PC-3 (cell line): ENCODE measurements around the gene PRKCE. TPM values are rescaled to one million over a fixed set of nuclear protein-coding genes. Genes with fewer than 3 reads are reported as not detected.

Source experiments
- ATAC-seq: fragments of 200-7000 bp; cut with Tn5 transposase; 2 replicates; pipeline ENCODE4 v1.9.1; 2020; ENCODE audit warnings: mild to moderate bottlenecking, moderate library complexity
- BruUV-seq: library from RNA; stranded (reverse); fragments of 400-500 nt; replicated peaks from 2 replicates; lab custom pipeline; 2021; lab: Mats Ljungman, UMichigan
- CTCF ChIA-PET: fragments of 300-600 bp; sonication (Branson Sonifier 250); formaldehyde crosslinking; loops from one replicate; lab custom pipeline; 2022; ENCODE audit warnings: antibody characterized with exemption; lab: Charles Lee
- POLR2A ChIA-PET: fragments of 300-600 bp; sonication (Branson Sonifier 250); formaldehyde crosslinking; loops from one replicate; lab custom pipeline; 2022; ENCODE audit warnings: antibody characterized with exemption; ENCODE audit not compliant: unreplicated experiment; lab: Charles Lee
- DNase-seq: peaks from one replicate; pipeline ENCODE4 v3.0.0-alpha.2; 2015
- H2AFZ ChIP-seq: fragments of 300-600 bp; sonication (generic); 2 replicates; pipeline ENCODE4 v1.6.0; 2016; ENCODE audit warnings: antibody characterized with exemption, low read length
- H3F3A ChIP-seq: fragments of 300-600 bp; sonication (generic); one replicate; pipeline ENCODE4 v1.6.0; 2017; ENCODE audit warnings: antibody characterized with exemption, low read length, control low read depth, mild to moderate bottlenecking; ENCODE audit not compliant: unreplicated experiment
- H3K27ac ChIP-seq: fragments of 300-600 bp; sonication (generic); 2 replicates; pipeline ENCODE4 v1.5.1; 2016; ENCODE audit warnings: mild to moderate bottlenecking, low read length
- H3K27me3 ChIP-seq: fragments of 300-600 bp; sonication (generic); 2 replicates; pipeline ENCODE4 v1.6.1; 2016; ENCODE audit warnings: low read length, mixed read lengths
- H3K36me3 ChIP-seq: fragments of 300-600 bp; sonication (generic); 2 replicates; pipeline ENCODE4 v1.6.1; 2016; ENCODE audit warnings: low read depth, mixed run types, low read length, mixed read lengths
- H3K4me1 ChIP-seq: fragments of 300-600 bp; sonication (generic); 2 replicates; pipeline ENCODE4 v1.5.1; 2016; ENCODE audit warnings: low read length; ENCODE audit not compliant: insufficient read depth
- H3K4me2 ChIP-seq: fragments of 300-600 bp; sonication (generic); 2 replicates; pipeline ENCODE4 v1.6.0; 2016; ENCODE audit warnings: low read length
- H3K4me3 ChIP-seq: fragments of 300-600 bp; sonication (generic); 2 replicates; pipeline ENCODE4 v1.5.1; 2016; ENCODE audit warnings: mild to moderate bottlenecking, low read length, mixed read lengths
- H3K79me2 ChIP-seq: fragments of 300-600 bp; sonication (generic); 2 replicates; pipeline ENCODE4 v1.6.1; 2017; ENCODE audit warnings: low read length, mixed read lengths
- H3K9ac ChIP-seq: fragments of 300-600 bp; sonication (generic); 2 replicates; pipeline ENCODE4 v1.6.0; 2016; ENCODE audit warnings: mild to moderate bottlenecking, low read length
- H3K9me2 ChIP-seq: fragments of 300-600 bp; sonication (generic); replicated peaks from 2 replicates; pipeline ENCODE4 v1.6.1; 2016; ENCODE audit warnings: mixed run types, low read length, mixed read lengths
- H3K9me3 ChIP-seq: fragments of 300-600 bp; sonication (generic); 2 replicates; pipeline ENCODE4 v1.6.1; 2016; ENCODE audit warnings: low read length, mixed read lengths
- H4K20me1 ChIP-seq: fragments of 300-600 bp; sonication (generic); 2 replicates; pipeline ENCODE4 v1.6.1; 2016; ENCODE audit warnings: low read length, mixed read lengths
- EZH2 ChIP-seq: fragments of 300-600 bp; sonication (generic); IDR thresholded peaks from one replicate; pipeline ENCODE4 v1.6.1; 2017; ENCODE audit warnings: antibody characterized with exemption, mild to moderate bottlenecking, low read length; ENCODE audit not compliant: unreplicated experiment
- EZH2phosphoT487 ChIP-seq: fragments of 300-600 bp; sonication (generic); IDR thresholded peaks from 2 replicates; pipeline ENCODE4 v1.6.1; 2018; ENCODE audit warnings: mild to moderate bottlenecking, antibody characterized with exemption, low read length, borderline replicate concordance
- intact Hi-C: fragments of 100-400 bp; cut with micrococcal nuclease; formaldehyde crosslinking; loops from 2 replicates; pipeline ENCODE4 v1.9.0; 2023
- total RNA-seq: library from RNA; depleted of rRNA; stranded (reverse); fragments of >200 nt; gene quantifications from 2 replicates; pipeline ENCODE4 v1.2.3, GENCODE V29; 2014
- TF ChIP-seq, protein P1 (sequence below): fragments of 300-600 bp; sonication (generic); conservative IDR thresholded peaks from 2 replicates; pipeline ENCODE4 v1.5.1; 2017; ENCODE audit warnings: antibody characterized with exemption, low read depth, mild to moderate bottlenecking, low read length

PRKCE gene
- total RNA-seq, 1 experiment from 2014 or later = 7.0 TPM

DNA sequence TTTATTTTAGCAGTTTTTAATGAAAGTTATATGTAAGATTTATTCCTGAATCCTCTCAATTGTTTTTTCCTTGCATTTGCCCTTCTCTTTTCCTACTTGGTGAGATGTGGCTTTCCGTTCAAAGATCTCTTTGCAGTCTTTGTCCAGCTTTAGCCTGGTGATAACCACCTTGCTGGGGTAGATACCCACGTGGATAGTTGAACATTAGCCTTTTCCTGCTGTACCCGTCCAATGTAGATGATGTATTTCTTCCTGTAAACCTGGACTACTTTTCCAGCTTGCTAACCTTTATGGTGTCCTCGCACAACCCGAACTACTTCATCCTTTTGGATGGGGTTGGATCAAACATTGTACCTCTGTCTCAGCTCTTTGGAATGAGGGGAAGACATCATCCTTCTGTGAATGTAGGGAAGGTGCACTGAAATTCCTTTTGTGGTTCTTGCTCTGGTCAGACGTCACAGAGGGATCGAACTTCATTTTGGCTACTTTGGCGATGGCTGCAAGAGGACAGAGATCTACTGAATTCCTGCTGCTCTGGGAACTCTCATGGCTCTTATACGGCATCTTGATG, 352.5 kb downstream of the PRKCE start:
- Histone ChIP-seq H3K4me2 (no peak overlapping the region), H3K79me2 (no peaks in the 10 kb centered on the region), H4K20me1 (no peaks in the 10 kb centered on the region), H3F3A (no peaks in the 10 kb centered on the region), H3K9me3 (no peaks in the 10 kb centered on the region), H3K4me3 (no peak overlapping the region), H3K9ac (no peak overlapping the region), H3K27me3 (no peaks in the 10 kb centered on the region), H3K9me2 (no peaks in the 10 kb centered on the region), H3K4me1 (peaks cover 12% of the 10 kb centered on the region; the same call in 1 of the 2 replicates), H3K36me3 (no peaks in the 10 kb centered on the region), H3K27ac (no peak overlapping the region), H2AFZ (no peak overlapping the region)
- DNase-seq (no peak), ATAC-seq (no peak)
- intact Hi-C loops = no loop called here
- TF ChIP-seq EZH2phosphoT487 = no peak
- TF ChIP-seq EZH2 = no peak
- TF ChIP-seq, protein P1, sequence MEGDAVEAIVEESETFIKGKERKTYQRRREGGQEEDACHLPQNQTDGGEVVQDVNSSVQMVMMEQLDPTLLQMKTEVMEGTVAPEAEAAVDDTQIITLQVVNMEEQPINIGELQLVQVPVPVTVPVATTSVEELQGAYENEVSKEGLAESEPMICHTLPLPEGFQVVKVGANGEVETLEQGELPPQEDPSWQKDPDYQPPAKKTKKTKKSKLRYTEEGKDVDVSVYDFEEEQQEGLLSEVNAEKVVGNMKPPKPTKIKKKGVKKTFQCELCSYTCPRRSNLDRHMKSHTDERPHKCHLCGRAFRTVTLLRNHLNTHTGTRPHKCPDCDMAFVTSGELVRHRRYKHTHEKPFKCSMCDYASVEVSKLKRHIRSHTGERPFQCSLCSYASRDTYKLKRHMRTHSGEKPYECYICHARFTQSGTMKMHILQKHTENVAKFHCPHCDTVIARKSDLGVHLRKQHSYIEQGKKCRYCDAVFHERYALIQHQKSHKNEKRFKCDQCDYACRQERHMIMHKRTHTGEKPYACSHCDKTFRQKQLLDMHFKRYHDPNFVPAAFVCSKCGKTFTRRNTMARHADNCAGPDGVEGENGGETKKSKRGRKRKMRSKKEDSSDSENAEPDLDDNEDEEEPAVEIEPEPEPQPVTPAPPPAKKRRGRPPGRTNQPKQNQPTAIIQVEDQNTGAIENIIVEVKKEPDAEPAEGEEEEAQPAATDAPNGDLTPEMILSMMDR = no peak
- ChIA-PET POLR2A (no interaction called here), CTCF (no interaction called here)
- no TSS peak for BruUV-seq

DNA sequence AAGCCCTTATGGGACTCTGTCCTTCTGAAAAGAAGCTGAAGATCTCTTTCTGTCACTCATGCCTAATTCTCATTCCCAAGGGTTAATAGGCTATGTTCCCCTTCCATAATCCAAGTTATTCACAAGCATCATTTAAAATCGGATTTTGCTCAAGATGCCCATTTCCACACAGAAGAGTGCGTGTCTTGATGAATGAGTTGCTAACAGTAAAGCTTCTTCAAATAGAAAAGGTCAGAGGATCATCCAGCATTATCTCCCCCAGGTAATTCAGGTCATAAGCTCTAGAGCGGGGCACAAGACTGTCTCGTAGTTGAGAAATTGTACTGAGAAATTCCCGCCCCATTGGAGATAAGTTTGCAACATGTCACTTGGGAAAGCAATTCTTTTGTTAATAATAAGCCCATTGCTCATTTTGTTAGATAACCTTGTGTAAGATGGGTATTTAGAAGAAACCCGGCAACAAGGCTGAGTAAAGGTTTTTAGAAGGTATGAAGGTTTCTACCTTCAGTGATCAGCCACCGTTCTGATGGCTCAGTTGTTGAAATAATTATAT, 355.1 kb downstream of the PRKCE start:
- POLR2A ChIA-PET = no interaction called here
- H3K27ac ChIP-seq = no peak overlapping the region

More for the DNA sequence above, 355.1 kb downstream of the PRKCE start:
- no peaks in the 10 kb centered on the region for H3K79me2 ChIP-seq
- no peaks in the 10 kb centered on the region for H3K9me2 ChIP-seq
- H2AFZ ChIP-seq = no peak overlapping the region
- ATAC-seq = no peak
- no peaks in the 10 kb centered on the region for H3K27me3 ChIP-seq
- H3K9ac ChIP-seq = no peak overlapping the region
- CTCF ChIA-PET = no interaction called here
- no TSS peak for BruUV-seq
- intact Hi-C loops = no loop called here
- H4K20me1 ChIP-seq = no peaks in the 10 kb centered on the region
- no peaks in the 10 kb centered on the region for H3F3A ChIP-seq
- H3K4me1 ChIP-seq = peaks cover 27% of the 10 kb centered on the region
- H3K9me3 ChIP-seq = no peaks in the 10 kb centered on the region
- H3K4me2 ChIP-seq = no peak overlapping the region
- H3K36me3 ChIP-seq = peaks cover under 1% of the 10 kb centered on the region; the same call in 1 of the 2 replicates
- TF ChIP-seq EZH2phosphoT487 = no peak
- no peak for TF ChIP-seq EZH2
- TF ChIP-seq, protein P1 = no peak
- H3K4me3 ChIP-seq = no peak overlapping the region
- no peak for DNase-seq
